Measurements from ENCODE around the gene PRKCA.
"Not testable (repeated sequence)": the region's sequence is repeated elsewhere in the genome, so short reads cannot be mapped to it uniquely, and the experiment has no call there.

PRKCA gene

GRCh38 chr17:66711881-66712321, 409.5 kb downstream of the PRKCA start:
- no peak for TF ChIP-seq CTCF (IDR thresholded peaks at IDR 0.05; ENCODE audit: control insufficient read depth, extremely low read depth, insufficient read depth)
- no peak for DNase-seq (ENCODE audit: low read depth)
- H3K4me3 ChIP-seq (ENCODE audit: low read depth, low read length) = no peak overlapping the region

GRCh38 chr17:66712453-66712852, 410.0 kb downstream of the PRKCA start:
- no peak for DNase-seq (ENCODE audit: low read depth)
- H3K4me3 ChIP-seq (ENCODE audit: low read depth, low read length) = no peak overlapping the region
- TF ChIP-seq CTCF (IDR thresholded peaks at IDR 0.05; ENCODE audit: control insufficient read depth, extremely low read depth, insufficient read depth) = no peak

- not testable (repeated sequence) for H3K4me3 ChIP-seq (ENCODE audit: low read depth, low read length); DNase-seq (ENCODE audit: low read depth)
These were observed 410.7 kb downstream of the PRKCA start for GRCh38 chr17:66713021-66713532.

GRCh38 chr17:66713533-66714042, 411.2 kb downstream of the PRKCA start:
- no peak for DNase-seq (ENCODE audit: low read depth)
- TF ChIP-seq CTCF (IDR thresholded peaks at IDR 0.05; ENCODE audit: control insufficient read depth, extremely low read depth, insufficient read depth) = no peak
- no peak overlapping the region for H3K4me3 ChIP-seq (ENCODE audit: low read depth, low read length)

- DNase-seq (ENCODE audit: low read depth) = no peak
These were observed 411.9 kb downstream of the PRKCA start for GRCh38 chr17:66714046-66715023.

GRCh38 chr17:66715076-66715675, 412.8 kb downstream of the PRKCA start:
- TF ChIP-seq CTCF (IDR thresholded peaks at IDR 0.05; ENCODE audit: control insufficient read depth, extremely low read depth, insufficient read depth) = no peak
- no peak for DNase-seq (ENCODE audit: low read depth)
- H3K4me3 ChIP-seq (ENCODE audit: low read depth, low read length) = no peak overlapping the region

More at GRCh38 chr17:66714046-66715023, 411.9 kb downstream of the PRKCA start:
- H3K4me3 ChIP-seq (ENCODE audit: low read depth, low read length) = no peak overlapping the region
- TF ChIP-seq CTCF (IDR thresholded peaks at IDR 0.05; ENCODE audit: control insufficient read depth, extremely low read depth, insufficient read depth) = no peak

- DNase-seq (ENCODE audit: low read depth) = peak; percentile 77
- peak; percentile 70 for TF ChIP-seq CTCF (IDR thresholded peaks at IDR 0.05; ENCODE audit: control insufficient read depth, extremely low read depth, insufficient read depth)
- no peak overlapping the region for H3K4me3 ChIP-seq (ENCODE audit: low read depth, low read length)
These were observed 413.3 kb downstream of the PRKCA start for GRCh38 chr17:66715745-66716156.
